Measurements from ENCODE around the gene MCC. TPM values are rescaled to one million over a fixed set of nuclear protein-coding genes. Genes with fewer than 3 reads are reported as not detected.
A peak's percentile ranks its signal among the peaks of the same experiment; 100 is the strongest.

MCC gene
- total RNA-seq, 3 donors from 2014 or later (not counting 1 experiment from before 2014, with no cell fraction given) = 0.68 to 1.8 (median 1.4) TPM

GRCh38 chr5:113205323-113205722, 282.9 kb downstream of the MCC start:
- no peak for TF ChIP-seq CTCF (IDR thresholded peaks at IDR 0.05)
- Histone ChIP-seq H3K9me3 (ENCODE audit: control insufficient read depth, insufficient read depth, low read length) (no peaks in the 10 kb centered on the region), H3K27ac (ENCODE audit: low read length) (no peak overlapping the region), H3K4me1 (ENCODE audit: control insufficient read depth, insufficient read depth, low read length) (no peaks in the 10 kb centered on the region), H3K36me3 (ENCODE audit: control insufficient read depth, insufficient read depth, low read length) (no peaks in the 10 kb centered on the region), H3K27me3 (ENCODE audit: control insufficient read depth, insufficient read depth, low read length) (no peaks in the 10 kb centered on the region), H3K4me3 (ENCODE audit: low read length) (no peak overlapping the region)
- Mint-ChIP-seq H3K9me3 (no peaks in the 10 kb centered on the region), H3K27ac (no peak overlapping the region), H3K36me3 (no peaks in the 10 kb centered on the region), H3K4me1 (no peaks in the 10 kb centered on the region), H3K27me3 (ENCODE audit: low read depth in 2 of 2) (peaks cover 0 to 10% of the 10 kb centered on the region in 2 donors), H3K4me3 (no peak overlapping the region)
- DNase-seq (no peak), ATAC-seq (peak in 1 of 3 donors; percentile 67)
- intact Hi-C loops (cut with micrococcal nuclease) = no loop called here
- 80% methylated on average over 1 of the region's 1 CpG for WGBS (ENCODE audit: insufficient coverage)

GRCh38 chr5:113204525-113205161, 283.6 kb downstream of the MCC start:
- Histone ChIP-seq H3K27ac (ENCODE audit: low read length) (no peak overlapping the region), H3K4me1 (ENCODE audit: control insufficient read depth, insufficient read depth, low read length) (no peaks in the 10 kb centered on the region), H3K36me3 (ENCODE audit: control insufficient read depth, insufficient read depth, low read length) (no peaks in the 10 kb centered on the region), H3K27me3 (ENCODE audit: control insufficient read depth, insufficient read depth, low read length) (no peaks in the 10 kb centered on the region), H3K9me3 (ENCODE audit: control insufficient read depth, insufficient read depth, low read length) (no peaks in the 10 kb centered on the region), H3K4me3 (ENCODE audit: low read length) (no peak overlapping the region)
- H3K27ac Mint-ChIP-seq = no peak overlapping the region
- H3K9me3 Mint-ChIP-seq = no peaks in the 10 kb centered on the region
- no peaks in the 10 kb centered on the region for H3K4me1 Mint-ChIP-seq
- TF ChIP-seq CTCF (IDR thresholded peaks at IDR 0.05) = no peak
- no peak for DNase-seq
- intact Hi-C loops (cut with micrococcal nuclease) = no loop called here
- H3K4me3 Mint-ChIP-seq = no peak overlapping the region
- H3K36me3 Mint-ChIP-seq = no peaks in the 10 kb centered on the region
- peaks cover 0 to 10% of the 10 kb centered on the region in 2 donors for H3K27me3 Mint-ChIP-seq (ENCODE audit: low read depth in 2 of 2)
- ATAC-seq = no peak
- 94% methylated on average over 6 of the region's 7 CpGs for WGBS (ENCODE audit: insufficient coverage)

GRCh38 chr5:113203916-113204315, 284.3 kb downstream of the MCC start:
- 91% methylated on average over 6 of the region's 7 CpGs for WGBS (ENCODE audit: insufficient coverage)
- no peak for TF ChIP-seq CTCF (IDR thresholded peaks at IDR 0.05)

More at GRCh38 chr5:113203916-113204315, 284.3 kb downstream of the MCC start:
- ATAC-seq (no peak), DNase-seq (no peak)
- no peaks in the 10 kb centered on the region for H3K9me3 ChIP-seq (ENCODE audit: control insufficient read depth, insufficient read depth, low read length)
- H3K27me3 ChIP-seq (ENCODE audit: control insufficient read depth, insufficient read depth, low read length) = no peaks in the 10 kb centered on the region
- no peaks in the 10 kb centered on the region for H3K4me1 ChIP-seq (ENCODE audit: control insufficient read depth, insufficient read depth, low read length)
- H3K4me3 ChIP-seq (ENCODE audit: low read length) = no peak overlapping the region
- H3K27ac Mint-ChIP-seq = no peak overlapping the region
- no peaks in the 10 kb centered on the region for H3K9me3 Mint-ChIP-seq
- no peaks in the 10 kb centered on the region for H3K4me1 Mint-ChIP-seq
- H3K36me3 Mint-ChIP-seq = no peaks in the 10 kb centered on the region
- H3K36me3 ChIP-seq (ENCODE audit: control insufficient read depth, insufficient read depth, low read length) = no peaks in the 10 kb centered on the region
- H3K27ac ChIP-seq (ENCODE audit: low read length) = no peak overlapping the region
- peaks cover 0 to 10% of the 10 kb centered on the region in 2 donors for H3K27me3 Mint-ChIP-seq (ENCODE audit: low read depth in 2 of 2)
- intact Hi-C loops (cut with micrococcal nuclease) = no loop called here
- no peak overlapping the region for H3K4me3 Mint-ChIP-seq

Data from natural killer cell (primary cell).